ENCODE data around the gene GNAI3.

Gene GNAI3

DNA sequence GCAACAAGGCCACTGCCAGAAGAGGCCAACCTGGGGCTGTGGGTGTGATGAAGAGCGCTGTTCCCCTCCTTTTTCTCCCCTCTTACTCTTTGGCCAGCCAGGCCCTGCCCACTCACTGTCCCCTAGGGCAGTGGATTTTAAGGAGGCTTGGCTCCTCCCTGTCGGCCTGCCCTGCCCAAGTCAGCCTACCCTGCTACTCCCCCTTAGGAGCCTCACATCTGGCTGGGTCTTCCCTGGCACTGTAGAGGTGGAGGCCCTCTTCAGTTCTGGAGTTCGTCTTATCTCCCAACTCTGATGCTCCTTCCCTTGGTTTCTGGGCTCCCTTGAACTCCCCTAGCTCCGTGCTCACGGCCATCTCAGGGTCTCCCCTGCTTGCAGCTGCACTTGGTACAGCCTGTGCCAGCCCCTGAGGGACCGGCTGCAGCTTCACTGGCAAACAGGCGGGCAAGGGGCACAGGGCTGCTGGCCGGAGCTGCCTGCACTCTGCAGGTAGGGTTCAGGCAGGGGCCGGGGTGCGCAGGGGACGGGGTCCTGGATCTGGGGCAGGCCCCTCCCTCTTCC lies 75.3 kb downstream of the GNAI3 start:
- TF ChIP-seq NFIC (IDR thresholded peaks at IDR 0.05) (no peak), ZBTB7A (IDR thresholded peaks at IDR 0.05; ENCODE audit: low read depth) (no peak), REST (IDR thresholded peaks at IDR 0.05; ENCODE audit: low read depth) (no peak), CREB1 (IDR thresholded peaks at IDR 0.05; ENCODE audit: low read depth) (no peak), CEBPB (IDR thresholded peaks at IDR 0.05) (no peak), TCF12 (IDR thresholded peaks at IDR 0.05; ENCODE audit: low read depth) (no peak), FOXM1 (IDR thresholded peaks at IDR 0.05; ENCODE audit: borderline replicate concordance, low read depth) (no peak), USF1 (IDR thresholded peaks at IDR 0.05) (no peak), EGR1 (IDR thresholded peaks at IDR 0.05) (no peak), TEAD4 (IDR thresholded peaks at IDR 0.05) (no peak), TAF1 (IDR thresholded peaks at IDR 0.05; ENCODE audit: low read depth) (no peak)
- TF ChIP-seq, protein P1, sequence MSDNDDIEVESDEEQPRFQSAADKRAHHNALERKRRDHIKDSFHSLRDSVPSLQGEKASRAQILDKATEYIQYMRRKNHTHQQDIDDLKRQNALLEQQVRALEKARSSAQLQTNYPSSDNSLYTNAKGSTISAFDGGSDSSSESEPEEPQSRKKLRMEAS (IDR thresholded peaks at IDR 0.05): no peak

GRCh38 chr1:109624201-109625010 lies 76.0 kb downstream of the GNAI3 start:
- TF ChIP-seq FOXM1 (IDR thresholded peaks at IDR 0.05; ENCODE audit: borderline replicate concordance, low read depth): no peak
- TF ChIP-seq TCF12 (IDR thresholded peaks at IDR 0.05; ENCODE audit: low read depth): no peak
- no peak for TF ChIP-seq NFIC (IDR thresholded peaks at IDR 0.05)
- TF ChIP-seq TEAD4 (IDR thresholded peaks at IDR 0.05): no peak
- TF ChIP-seq CREB1 (IDR thresholded peaks at IDR 0.05; ENCODE audit: low read depth): no peak
- no peak for TF ChIP-seq TAF1 (IDR thresholded peaks at IDR 0.05; ENCODE audit: low read depth)
- no peak for TF ChIP-seq USF1 (IDR thresholded peaks at IDR 0.05)
- no peak for TF ChIP-seq REST (IDR thresholded peaks at IDR 0.05; ENCODE audit: low read depth)
- TF ChIP-seq EGR1 (IDR thresholded peaks at IDR 0.05): no peak
- TF ChIP-seq YY1 (IDR thresholded peaks at IDR 0.05; ENCODE audit: low read depth): no peak
- no peak for TF ChIP-seq ZBTB7A (IDR thresholded peaks at IDR 0.05; ENCODE audit: low read depth)
- TF ChIP-seq CEBPB (IDR thresholded peaks at IDR 0.05): no peak
- TF ChIP-seq, protein P1 (IDR thresholded peaks at IDR 0.05): no peak
- no peak for TF ChIP-seq EP300 (IDR thresholded peaks at IDR 0.05; ENCODE audit: borderline replicate concordance)
- no peak for TF ChIP-seq RAD21 (IDR thresholded peaks at IDR 0.05; ENCODE audit: low read depth)

DNA sequence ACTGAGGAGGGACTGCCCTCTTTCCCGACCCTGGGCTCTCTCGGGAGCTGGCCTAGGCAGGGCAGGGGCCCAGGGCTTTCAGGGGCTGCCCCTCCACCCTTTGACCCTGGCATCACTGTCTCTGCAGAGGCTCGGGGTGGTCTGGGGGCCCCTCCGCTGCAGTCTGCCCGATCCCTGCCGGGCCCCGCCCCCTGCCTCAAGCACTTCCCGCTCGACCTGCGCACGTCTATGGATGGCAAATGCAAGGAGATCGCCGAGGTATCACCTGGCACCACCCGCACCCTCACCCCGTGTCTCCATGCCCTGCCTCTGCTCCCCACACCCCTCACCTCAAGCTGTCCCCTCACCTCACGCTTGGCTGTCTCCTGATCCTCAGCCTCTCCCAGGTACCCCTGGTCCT lies 76.8 kb downstream of the GNAI3 start:
- TF ChIP-seq NFIC (IDR thresholded peaks at IDR 0.05) (no peak), USF1 (IDR thresholded peaks at IDR 0.05) (no peak), YY1 (IDR thresholded peaks at IDR 0.05; ENCODE audit: low read depth) (no peak), CREB1 (IDR thresholded peaks at IDR 0.05; ENCODE audit: low read depth) (no peak), REST (IDR thresholded peaks at IDR 0.05; ENCODE audit: low read depth) (no peak), ZBTB7A (IDR thresholded peaks at IDR 0.05; ENCODE audit: low read depth) (no peak), TEAD4 (IDR thresholded peaks at IDR 0.05) (no peak), RAD21 (IDR thresholded peaks at IDR 0.05; ENCODE audit: low read depth) (no peak), FOXM1 (IDR thresholded peaks at IDR 0.05; ENCODE audit: borderline replicate concordance, low read depth) (no peak), TAF1 (IDR thresholded peaks at IDR 0.05; ENCODE audit: low read depth) (no peak), EGR1 (IDR thresholded peaks at IDR 0.05) (no peak), EP300 (IDR thresholded peaks at IDR 0.05; ENCODE audit: borderline replicate concordance) (no peak), TCF12 (IDR thresholded peaks at IDR 0.05; ENCODE audit: low read depth) (no peak), CEBPB (IDR thresholded peaks at IDR 0.05) (no peak)
- TF ChIP-seq, protein P1 (IDR thresholded peaks at IDR 0.05): no peak

Measured in Ishikawa (cell line).